ENCODE results near the gene TMEM9. TPM values are rescaled to one million over a fixed set of nuclear protein-coding genes. Genes with fewer than 3 reads are reported as not detected.

The TMEM9 gene
- total RNA-seq, 1 experiment from 2014 or later, result 140 TPM

DNA sequence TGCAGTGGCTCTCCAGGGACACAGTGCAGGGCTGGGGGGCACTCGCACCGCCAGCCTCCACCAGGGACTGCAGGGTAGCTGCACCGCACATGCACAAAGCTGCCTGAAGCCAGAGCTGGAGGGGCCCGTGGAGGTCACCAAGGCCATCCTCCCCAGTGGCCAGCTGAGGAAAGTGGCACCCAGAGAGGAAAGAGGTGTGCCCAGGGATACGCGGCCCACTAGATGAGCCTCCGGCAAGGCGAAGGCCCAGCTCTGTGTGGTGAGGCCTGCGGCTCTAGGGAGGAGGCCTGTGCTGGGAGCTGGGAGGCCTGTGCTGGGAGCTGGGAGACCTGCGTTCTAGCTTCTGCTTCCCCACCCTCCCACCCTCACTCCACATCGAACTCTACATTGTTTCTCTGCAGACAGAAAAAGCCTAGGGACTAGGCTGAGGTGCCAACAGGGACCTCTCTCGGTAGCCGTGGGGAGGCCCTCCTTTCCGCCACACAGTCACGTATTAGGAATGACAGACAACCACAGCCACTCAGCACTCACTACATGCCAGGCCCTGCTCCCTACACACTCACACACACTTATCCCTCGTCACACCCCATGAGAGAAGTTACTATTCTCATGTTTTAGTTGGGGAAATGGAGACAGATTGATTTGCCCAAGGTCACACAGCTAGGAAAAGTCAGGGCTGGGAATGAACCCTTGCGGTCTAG is 26.4 kb downstream of the TMEM9 start:
- DNase-seq (ENCODE audit: low spot score), result no peak

- peak; percentile 84 for DNase-seq (ENCODE audit: low spot score)
These were observed 27.2 kb downstream of the TMEM9 start, which contains the start of gene ASCL5 for GRCh38 chr1:201126832-201127754. Gene ASCL5, minus strand, starts transcription at chr1:201127184. Its CDS starts 11,812 bp downstream, at chr1:201115372.

- no peak for DNase-seq (ENCODE audit: low spot score)
These were observed 27.8 kb downstream of the TMEM9 start for GRCh38 chr1:201126463-201126831.

GRCh38 chr1:201125800-201126199 is 28.5 kb downstream of the TMEM9 start:
- no peak for DNase-seq (ENCODE audit: low spot score)

- DNase-seq (ENCODE audit: low spot score), result no peak
These were observed 29.3 kb downstream of the TMEM9 start for GRCh38 chr1:201125019-201125418.

- DNase-seq (ENCODE audit: low spot score), result no peak
These were observed 30.4 kb downstream of the TMEM9 start for GRCh38 chr1:201123866-201124265.

DNA sequence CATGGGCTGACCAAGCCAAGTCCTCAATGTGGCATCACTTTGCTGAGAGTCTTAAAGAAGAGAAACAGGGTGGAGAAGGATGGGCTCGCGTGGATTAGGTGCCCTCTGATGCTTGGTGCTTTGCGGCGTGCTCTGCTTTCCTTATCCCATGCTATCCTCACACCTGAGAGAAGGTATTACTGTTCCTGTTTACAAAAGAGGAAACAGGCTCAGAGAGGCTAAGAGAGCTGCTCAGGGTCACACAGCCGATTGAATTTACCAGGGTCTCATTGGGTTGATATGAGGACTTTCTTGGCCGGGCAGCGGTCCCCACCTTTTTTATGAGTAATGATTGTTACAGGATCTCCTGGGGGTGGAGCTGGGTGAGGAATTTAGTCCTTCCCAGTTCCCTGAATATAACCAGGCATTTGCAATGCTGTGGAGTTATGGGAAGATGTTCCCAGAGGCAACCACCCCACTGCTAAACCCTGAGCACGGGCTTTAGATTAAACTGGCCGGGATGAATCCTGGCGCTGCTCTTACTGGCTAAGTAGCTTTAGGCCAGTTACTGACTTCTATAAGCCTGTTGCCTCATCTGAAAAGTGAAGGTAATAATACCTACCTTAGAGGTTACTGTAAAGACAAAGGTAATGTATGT is 31.8 kb downstream of the TMEM9 start:
- peak; percentile 32 for DNase-seq (ENCODE audit: low spot score)

GRCh38 chr1:201119206-201120197 is 34.8 kb downstream of the TMEM9 start:
- DNase-seq (ENCODE audit: low spot score), result peak; percentile 66

GRCh38 chr1:201116091-201116490 is 38.2 kb downstream of the TMEM9 start:
- no peak for DNase-seq (ENCODE audit: low spot score)

- DNase-seq (ENCODE audit: low spot score), result no peak
These were observed 38.8 kb downstream of the TMEM9 start for GRCh38 chr1:201115390-201115937.

- DNase-seq (ENCODE audit: low spot score), result peak; percentile 95
These were observed 39.8 kb downstream of the TMEM9 start for GRCh38 chr1:201114245-201115131.

GRCh38 chr1:201113451-201114244 is 40.6 kb downstream of the TMEM9 start:
- DNase-seq (ENCODE audit: low spot score), result no peak

DNA sequence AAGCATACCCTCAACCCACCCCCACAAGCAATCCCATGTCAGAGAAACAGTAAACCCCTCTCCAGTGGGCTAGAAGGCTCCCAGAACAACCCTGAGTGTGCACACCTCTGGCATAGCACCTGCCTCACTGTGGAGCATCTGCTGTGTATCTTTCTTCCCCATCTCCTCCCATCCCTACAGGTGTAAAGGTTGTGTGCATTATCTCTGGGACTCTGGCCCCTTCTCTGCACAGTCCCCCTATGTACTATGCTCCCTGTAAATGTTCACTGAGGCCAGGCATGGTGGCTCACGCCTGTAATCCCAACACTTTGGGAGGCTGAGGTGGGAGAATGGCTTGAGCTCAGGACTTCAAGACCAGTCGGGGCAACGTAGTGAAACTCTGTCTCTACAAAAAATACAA is 41.3 kb downstream of the TMEM9 start:
- no peak for DNase-seq (ENCODE audit: low spot score)

DNA sequence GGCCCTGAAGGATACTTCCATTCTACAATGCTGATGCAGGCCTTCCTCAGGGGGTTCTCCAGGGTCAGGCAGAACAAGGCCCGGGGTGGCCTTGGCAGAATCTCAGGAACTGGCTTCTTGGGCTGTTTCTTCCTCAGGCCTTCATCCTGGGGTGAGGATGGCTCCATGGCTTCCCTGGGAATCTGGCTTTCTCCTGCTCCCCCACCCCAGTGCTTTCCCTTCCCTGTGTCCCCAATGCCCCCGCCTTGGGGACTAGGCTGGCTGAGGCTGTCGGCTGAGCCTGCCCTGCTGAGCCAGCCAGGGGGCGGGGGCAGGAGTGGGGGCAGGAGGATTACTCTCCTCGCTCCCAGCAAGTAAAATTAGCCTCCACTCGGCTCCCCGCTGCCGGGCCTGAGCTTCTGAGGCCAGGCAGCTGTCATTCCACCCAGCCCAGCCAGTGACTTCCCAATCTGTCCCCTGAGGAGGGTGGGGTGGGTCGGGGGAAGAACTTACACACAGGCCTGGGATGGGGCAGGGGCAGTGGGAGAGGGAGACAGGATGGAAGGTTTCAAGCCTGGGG is 42.0 kb downstream of the TMEM9 start, which contains the start of gene CACNA1S:
CACNA1S (minus strand) TSS at position 254 of the 559 bp plus-strand sequence; CDS start at position 167, 87 bp downstream.
- no peak for DNase-seq (ENCODE audit: low spot score)

DNA sequence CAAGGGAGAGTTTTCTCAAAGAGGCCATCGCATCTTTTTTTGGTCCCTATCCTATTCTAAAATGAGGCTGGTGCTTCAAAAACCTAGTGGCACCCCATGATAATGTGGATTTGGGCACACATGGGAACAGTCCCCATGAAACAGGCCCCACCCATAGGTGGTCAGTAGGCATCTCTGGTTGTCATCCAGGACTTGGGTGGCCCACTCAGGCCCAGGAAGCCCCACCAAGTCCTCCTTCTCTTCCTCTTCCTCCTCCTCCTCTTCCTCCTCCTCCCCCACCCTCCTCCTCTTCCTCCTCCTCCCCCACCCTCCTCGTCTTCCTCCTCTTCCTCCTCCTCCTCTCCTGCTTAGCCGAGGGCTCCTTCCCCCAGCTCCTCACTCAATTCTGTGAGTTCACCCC is 42.6 kb downstream of the TMEM9 start:
- no peak for DNase-seq (ENCODE audit: low spot score)

DNA sequence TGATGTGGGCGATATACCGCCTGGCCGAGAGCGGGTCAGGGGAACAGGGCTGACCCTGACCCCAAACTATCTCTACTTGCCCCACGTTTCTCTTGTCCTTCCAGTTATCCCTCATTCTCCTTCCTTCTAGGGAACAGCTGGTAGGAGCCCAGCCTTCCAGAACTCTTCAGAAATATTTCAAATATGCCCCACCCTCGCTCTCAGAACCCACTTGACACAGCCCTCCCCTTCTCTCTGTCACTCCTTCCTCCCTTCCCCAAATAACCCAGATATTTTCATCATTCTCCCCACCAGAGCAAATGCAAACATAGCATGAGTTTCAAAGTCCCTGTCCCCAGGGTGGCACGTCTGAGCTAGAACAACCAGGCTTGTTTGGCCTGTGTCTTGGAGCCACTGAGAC is 43.1 kb downstream of the TMEM9 start:
- no peak for DNase-seq (ENCODE audit: low spot score)

DNA sequence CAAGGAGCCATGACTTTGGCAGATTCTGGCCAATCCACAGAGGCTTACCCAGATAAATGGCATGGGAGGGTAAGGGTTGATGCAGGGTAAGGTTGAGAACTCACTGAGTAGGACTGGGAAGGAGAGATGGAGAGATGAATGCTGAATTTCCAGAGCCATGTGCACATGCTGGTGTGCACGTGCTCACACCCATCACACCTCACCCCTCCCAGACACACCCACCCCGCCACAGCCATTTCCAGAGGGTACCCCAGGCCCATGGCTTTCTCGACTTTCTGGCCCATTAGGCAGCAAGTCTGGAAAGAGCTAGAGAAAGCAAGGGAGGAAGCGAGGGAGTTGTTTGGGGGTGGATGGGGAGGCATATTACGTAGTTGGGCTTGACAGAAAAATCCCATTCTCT is 43.7 kb downstream of the TMEM9 start:
- no peak for DNase-seq (ENCODE audit: low spot score)

DNA sequence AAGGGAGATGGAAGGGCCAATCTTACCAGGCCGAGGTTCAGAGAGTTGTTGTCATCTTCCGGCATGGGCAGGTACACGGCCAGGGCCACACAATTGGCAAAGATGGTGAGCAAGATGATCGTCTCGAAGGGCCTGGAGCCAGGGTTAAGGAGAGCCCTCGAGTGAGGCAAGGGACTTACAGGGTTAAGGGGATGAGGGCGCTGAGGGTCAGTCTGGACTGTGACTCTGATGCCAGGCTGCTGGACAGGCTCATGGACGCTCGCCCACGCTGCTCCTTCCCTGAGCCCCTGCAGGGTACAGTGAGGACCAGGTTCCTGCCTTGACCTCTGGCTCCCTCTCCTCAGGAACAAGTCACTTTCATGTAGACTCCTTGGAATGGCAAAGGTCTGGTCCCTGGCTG is 44.1 kb downstream of the TMEM9 start:
- no peak for DNase-seq (ENCODE audit: low spot score)

Data from HT-29 (cell line).